Posterior cingulate gyrus (tissue), 11 donors: ENCODE data around the gene TOX3.
A peak's percentile ranks its signal among the peaks of the same experiment; 100 is the strongest.

ENCODE experiments used
- DNase-seq, 10 donors: peaks; one replicate each; pipeline versions ENCODE4 v3.0.0 to v3.0.0-alpha.2; 2020 to 2021; ENCODE audit warnings: mixed read lengths in 3 of 10
- intact Hi-C: fragments of 100-400 bp; cut with DNase I; formaldehyde crosslinking; loops from one replicate; pipeline ENCODE4 v1.15.1; 2023

TOX3 gene

GRCh38 chr16:52547004-52547833 is at the start of gene TOX3:
Gene TOX3, minus strand, starts transcription at chr16:52547143. Its CDS starts 420 bp downstream, at chr16:52546723.
- intact Hi-C loops = loop anchor here (10.0 kb wide), 1 partner anchor 82 kb away; no protein-coding TSS in a partner anchor
- DNase-seq = peak in 4 of 10 donors; percentile 20 to 86 (median 68)

- DNase-seq = no peak
- intact Hi-C loops = no loop called here
These were observed 45.8 kb upstream of the TOX3 start for GRCh38 chr16:52592778-52593177.

- intact Hi-C loops = no loop called here
- DNase-seq = no peak
These were observed 45.1 kb upstream of the TOX3 start for GRCh38 chr16:52591934-52592592.

GRCh38 chr16:52591471-52591870 is 44.5 kb upstream of the TOX3 start:
- no peak for DNase-seq
- intact Hi-C loops = no loop called here

- DNase-seq = no peak
- intact Hi-C loops = no loop called here
These were observed 39.2 kb upstream of the TOX3 start for GRCh38 chr16:52586159-52586558.

- intact Hi-C loops = no loop called here
- DNase-seq = no peak
These were observed 37.7 kb upstream of the TOX3 start for GRCh38 chr16:52584354-52585320.

- intact Hi-C loops = no loop called here
- no peak for DNase-seq
These were observed 34.6 kb upstream of the TOX3 start for GRCh38 chr16:52581530-52581929.

GRCh38 chr16:52580488-52580887 is 33.5 kb upstream of the TOX3 start:
- no peak for DNase-seq
- intact Hi-C loops = no loop called here

GRCh38 chr16:52578829-52579498 is 32.0 kb upstream of the TOX3 start:
- intact Hi-C loops = no loop called here
- DNase-seq = no peak

DNA sequence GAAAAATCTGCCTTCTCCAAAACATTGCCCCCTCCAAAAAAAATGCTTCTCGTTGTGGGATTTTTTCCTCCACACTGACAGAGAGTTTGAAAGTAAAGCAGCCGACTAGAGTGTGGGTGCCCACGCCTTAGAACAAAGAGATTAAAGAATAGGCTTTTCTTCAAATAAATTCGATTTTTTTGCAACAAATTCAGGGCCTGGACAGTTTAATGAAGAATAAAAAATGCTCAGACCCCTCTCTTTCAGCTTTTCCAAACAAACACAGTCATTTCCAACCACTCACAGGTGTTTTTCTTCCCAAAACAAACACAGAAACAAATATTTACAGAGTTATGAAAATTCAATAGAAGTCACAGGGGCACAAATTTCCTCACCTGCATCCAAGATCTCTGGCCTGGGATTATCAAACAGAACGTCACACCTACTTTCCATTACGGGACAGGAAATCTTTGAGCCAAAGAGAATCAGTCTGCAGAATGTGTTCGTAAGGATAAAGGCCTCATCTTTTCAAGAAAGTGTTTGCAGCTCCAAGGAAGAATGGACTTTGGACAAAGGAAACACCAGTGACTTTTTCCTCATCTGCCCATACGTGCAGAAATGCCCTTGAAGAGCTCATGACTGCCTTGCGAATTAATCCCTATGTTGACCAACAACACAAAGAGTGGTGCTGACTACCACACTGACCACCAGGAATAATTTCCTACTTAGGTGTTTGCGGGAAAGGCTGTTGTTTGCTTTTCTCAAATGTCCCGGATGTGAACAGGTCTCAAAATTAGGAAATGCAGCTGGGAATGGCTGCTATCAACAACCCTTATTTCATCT is 31.3 kb upstream of the TOX3 start:
- intact Hi-C loops = no loop called here
- no peak for DNase-seq

DNA sequence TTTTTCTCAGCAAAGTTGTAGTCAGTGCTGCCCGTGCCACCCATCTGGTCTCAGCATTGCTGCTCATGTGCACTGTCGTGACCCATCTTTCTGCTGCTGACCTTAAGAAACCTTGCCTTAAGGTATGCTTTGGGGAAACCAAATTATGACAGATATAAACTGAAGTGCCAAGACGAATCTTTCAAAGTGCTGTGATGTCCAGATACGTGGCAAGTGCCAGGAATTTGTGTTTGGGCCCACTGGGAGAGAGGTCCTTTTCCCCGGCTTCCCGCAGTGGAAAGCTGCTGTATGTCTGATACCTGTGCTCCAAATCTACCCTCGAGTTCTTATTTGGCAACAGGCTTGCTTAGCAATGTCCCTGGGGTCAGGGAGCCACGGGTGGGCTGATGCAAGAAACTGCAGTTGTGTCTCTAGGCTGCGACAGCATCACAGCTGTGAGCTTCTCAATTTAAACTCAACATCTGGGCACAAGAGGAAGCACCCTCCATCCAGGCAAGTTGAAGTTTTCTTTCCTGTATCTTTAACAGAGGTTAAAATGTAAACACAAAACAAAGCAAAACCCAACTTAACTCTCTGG is 30.3 kb upstream of the TOX3 start:
- intact Hi-C loops = no loop called here
- DNase-seq = no peak

DNA sequence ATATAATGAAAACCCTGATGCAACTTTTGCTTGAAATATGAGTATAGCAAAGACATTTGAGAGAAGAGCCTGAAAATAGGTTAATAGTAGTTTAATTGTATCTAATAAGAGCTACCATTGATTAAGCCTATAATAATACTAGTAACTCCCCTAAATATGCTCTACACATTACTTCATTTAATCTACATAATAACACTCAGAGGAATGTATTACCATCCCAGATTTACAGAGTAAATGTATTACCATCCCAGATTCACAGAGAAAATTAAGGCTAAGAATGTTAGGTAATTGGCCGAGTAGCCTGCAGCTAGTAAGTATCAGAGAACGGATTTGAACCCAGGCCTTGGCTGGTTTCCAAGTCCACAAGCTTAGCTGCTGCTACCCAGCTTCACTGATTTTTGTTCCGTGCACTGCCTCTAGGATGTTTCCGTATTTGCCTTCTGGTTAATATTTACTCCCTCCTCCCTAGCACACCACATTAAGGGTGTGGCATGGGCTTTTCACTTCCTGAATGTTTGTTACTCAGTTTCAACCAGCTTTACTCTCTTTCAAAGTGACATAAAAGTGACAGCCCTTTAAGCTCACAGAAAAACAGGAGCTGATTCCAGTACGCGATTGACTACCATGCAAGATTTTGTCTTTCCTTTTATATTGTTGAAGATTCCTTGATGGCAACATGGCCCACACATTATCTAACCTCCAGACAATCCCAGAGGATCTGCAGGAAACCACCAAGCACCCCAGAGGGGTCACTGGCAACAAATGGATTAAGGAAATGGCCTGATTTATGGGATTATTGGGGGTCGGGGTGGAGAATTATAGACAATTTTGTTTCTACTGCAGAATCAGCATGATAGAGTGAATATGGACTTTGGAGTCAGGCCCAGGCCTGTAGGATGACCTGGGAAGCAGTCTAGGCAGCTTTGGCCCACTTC is 26.7 kb upstream of the TOX3 start:
- intact Hi-C loops = no loop called here
- no peak for DNase-seq

DNA sequence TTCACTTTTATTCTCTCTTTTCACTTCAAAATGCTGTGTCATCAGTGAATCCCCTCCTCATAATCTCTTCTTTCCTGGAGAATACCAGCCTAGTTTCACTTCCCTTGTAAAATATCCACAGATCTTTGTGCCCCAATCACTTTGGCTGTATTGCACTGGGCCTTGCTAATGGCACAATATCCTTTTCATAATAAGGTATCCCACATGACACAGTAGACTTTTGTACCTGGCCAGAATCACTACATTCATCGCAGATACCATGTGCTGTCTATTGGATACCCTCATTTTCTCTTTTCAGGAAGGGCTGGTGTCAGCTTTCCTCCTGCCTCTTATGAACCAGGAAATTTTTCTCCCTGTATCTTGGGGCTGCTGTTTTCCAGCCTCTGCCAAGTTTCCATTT is 25.7 kb upstream of the TOX3 start:
- DNase-seq = no peak
- intact Hi-C loops = no loop called here

- no peak for DNase-seq
- intact Hi-C loops = no loop called here
These were observed 23.6 kb upstream of the TOX3 start for GRCh38 chr16:52570495-52571091.

DNA sequence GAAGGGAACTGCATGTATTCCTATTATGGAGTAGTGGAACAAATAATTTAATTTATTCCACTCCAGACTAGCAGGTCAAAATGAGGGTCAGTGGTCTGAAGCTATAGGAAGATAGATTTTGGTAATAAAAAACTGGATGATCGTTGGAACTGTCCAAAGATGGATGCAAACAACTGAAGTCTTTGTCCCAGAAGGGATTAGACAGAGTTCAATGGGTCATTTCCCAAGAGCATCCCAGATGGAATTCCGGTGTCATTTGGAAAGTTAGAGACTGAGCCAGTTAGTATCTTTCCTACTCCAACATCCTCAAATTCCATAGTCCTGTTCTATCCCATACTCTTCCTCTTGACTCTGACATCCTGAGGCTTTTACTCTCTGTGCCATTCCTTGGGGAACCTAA is 22.8 kb upstream of the TOX3 start:
- DNase-seq = no peak
- intact Hi-C loops = no loop called here

- intact Hi-C loops = no loop called here
- DNase-seq = no peak
These were observed 22.2 kb upstream of the TOX3 start for GRCh38 chr16:52568983-52569690.

GRCh38 chr16:52568495-52568894 is 21.6 kb upstream of the TOX3 start:
- intact Hi-C loops = no loop called here

More at GRCh38 chr16:52568495-52568894, 21.6 kb upstream of the TOX3 start:
- no peak for DNase-seq
